HG03060 (cell line): ENCODE measurements around the gene COL16A1.

Source experiments
- ATAC-seq: cut with Tn5 transposase; IDR thresholded peaks from one replicate; pipeline ENCODE4 v1.9.1; 2021; ENCODE audit warnings: low read depth, moderate number of reproducible peaks; ENCODE audit not compliant: unreplicated experiment

COL16A1 gene

DNA sequence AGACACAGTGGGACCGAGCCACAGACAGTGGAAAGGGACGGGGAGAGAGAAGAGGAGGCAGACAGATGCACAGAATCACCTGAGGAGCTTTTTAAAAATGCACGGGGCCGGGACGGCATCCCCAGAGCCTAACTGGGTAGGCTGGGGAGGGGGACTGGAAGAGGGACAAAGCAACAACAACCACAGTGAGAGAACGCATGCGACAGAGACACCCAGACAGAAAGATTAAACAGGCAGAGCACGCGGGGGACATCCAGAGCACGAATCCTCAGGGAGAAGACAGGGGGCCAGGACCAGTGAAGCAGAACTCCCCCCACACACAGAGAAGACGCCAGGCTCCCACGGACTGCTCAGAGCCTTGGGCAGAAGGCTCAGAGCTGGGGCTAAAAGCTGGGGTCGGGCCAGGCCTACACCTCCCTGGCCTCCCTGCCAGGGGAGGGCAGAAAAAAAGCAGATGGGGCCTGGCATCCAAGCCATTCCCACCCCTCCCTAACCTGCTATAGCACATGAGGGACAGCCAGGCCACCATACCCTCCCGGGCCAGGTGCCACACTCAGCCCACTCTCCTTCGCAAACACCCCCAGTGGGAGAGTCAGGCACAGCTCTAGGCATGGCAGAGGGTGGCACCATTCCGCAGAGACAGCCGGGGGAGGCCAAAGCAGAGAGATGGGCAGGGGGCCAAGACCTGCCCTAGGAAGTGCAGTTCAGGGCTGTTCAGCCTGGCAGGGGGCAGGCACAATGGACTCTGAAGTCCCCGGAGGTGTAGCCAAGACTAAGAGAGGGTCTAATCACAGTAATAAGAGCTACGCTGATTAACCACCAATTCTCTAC is 29.8 kb upstream of the COL16A1 start:
- no peak for ATAC-seq

DNA sequence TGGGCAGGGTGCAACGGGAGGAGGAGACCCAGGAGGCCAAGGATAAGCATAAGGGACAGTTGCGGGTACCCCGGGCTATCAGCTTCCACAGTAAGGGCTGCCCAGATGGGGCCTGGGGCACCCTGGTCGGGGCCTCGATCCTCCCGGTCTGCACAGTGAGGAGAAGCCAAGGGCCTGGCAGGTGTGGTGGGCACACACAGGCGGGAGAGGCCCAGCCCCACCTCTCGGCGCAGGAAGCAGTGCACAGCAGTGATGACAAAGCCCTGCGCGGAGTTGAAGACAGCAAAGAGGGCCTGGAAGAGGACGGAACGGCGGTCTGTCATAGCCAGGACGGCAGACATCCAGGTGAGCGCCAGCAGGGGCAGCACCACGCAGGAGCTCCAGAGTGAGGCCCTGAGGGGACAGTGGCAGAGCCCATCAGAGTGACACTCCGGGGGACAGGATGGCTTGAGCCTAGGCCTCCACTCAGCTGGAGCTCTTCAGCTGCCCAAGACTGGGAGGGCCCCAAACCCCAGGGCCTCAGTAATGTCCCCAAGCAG is 29.0 kb upstream of the COL16A1 start:
- ATAC-seq = no peak

- no peak for ATAC-seq
These were observed 28.5 kb upstream of the COL16A1 start for GRCh38 chr1:31732343-31732742.

- no peak for ATAC-seq
These were observed 27.3 kb upstream of the COL16A1 start for GRCh38 chr1:31731049-31731565.

GRCh38 chr1:31730336-31731048 is 26.7 kb upstream of the COL16A1 start:
- ATAC-seq = no peak

DNA sequence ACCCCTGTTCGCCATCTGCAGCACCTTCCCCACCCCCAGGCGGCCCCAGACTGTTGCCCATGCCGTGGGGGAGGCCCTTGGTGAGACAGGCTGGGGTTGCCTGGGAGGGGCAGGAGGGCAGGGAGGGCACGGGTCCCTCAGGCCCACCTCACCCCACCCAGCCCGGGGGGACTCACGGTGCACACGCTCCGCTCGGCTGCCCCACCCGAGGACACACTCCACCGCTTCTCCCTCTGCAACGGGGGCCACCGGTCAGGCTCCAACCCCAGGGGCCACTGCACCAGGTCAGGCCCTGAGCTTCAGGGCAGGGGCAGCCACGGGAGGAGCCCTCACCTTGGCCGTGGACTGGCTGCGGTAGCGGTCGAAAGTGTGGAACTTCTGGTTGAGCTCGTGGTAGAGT is 24.0 kb upstream of the COL16A1 start:
- no peak for ATAC-seq

GRCh38 chr1:31727195-31727594 is 23.4 kb upstream of the COL16A1 start:
- no peak for ATAC-seq

DNA sequence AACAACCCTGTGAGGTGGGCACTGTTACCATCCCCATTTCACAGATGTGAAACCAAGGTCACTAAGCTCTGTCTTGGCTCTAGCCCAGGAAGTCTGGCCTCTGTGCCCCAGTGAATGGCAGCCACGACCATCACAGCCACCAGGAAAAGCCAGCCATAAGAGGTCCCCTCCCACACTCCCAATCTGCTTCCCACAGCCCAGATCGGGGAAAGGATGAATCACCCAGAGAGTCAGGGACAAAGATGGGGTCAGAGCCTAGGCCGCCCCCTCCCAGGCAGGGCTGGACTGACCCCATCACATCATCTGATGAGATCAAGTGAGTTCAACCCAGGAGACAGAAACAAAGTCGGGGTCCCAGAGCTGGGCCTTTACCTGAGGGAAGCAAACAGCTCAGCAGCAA is 22.9 kb upstream of the COL16A1 start:
- no peak for ATAC-seq

DNA sequence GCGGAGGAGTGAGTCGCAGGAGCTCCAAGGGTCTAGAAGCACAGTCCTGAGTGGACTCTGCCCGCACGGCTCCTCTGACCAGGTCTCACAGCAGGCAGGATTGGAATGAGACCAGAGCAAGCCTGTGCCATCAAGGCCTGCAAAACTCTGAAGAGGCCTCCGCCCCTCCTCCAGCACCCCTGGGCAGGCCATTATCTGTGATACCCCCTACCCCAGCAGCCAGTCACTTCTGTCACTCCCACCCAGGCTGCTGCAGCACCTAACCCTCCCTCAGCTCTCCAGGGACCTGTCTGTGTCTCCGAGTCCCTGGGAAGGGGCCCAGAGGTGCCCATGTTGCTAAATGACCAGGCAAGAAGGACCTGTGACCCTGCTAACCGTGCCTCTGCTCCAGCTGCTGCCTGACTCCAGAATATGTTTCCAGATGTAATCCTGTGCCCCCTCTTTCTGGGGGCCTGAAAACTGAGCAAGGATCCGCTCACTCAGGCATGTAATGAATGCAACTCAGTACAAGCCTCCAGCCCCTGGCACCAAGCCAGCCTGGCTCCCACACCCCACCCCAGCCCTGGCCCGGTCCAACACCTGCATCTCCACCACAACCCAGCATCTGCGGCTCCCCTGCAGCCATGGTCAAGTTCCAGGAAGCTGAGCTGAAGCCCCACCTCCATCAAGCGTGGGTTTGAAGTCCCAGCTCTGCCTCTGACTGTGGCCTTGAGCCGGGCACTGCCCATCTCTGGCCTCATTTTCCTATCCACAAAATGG is 22.1 kb upstream of the COL16A1 start:
- ATAC-seq = no peak

DNA sequence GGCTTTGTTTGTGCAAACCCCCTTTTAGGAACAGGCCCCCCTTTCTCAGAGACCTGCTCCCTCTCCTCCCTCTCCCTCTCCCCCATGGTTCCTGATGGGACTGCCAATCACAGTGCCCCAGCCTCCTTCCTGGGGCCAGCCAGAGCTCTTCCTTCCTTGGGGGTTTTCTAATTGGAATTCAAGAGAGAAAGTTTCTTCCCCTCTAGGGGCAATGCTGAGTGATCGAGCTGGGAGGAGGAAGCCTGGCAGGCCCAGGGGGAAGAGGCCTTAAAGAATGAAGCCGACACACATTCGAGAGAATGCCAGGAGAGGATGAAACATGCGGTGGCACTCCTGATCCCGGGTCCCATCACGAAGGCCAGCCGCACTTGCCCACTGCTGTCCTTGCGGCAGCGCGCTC is 21.3 kb upstream of the COL16A1 start:
- ATAC-seq = no peak

DNA sequence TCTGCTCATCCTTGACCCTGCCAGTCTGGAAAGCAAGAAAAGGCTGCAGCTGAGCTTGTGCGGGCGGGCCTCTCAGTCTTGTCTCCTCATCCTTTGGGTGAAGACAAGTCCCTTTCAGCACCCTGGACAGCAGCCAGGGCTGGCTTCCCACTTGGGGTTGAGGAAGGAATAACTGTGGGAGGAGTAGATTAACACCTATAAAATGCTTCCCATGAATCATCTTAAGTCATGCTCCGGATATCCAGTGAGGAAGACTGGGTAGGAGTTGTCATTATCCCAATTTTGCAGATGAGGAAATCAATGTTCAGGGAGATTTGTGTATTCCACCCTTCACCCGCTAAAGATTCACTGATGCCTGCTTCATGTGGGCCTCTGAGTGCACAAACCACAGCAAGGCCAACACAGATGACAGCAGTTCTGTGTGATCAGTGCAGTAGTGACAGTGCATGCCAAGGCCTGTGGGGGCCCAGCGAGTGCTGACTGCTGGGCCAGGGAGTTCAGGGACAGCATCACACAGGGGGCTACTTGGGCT is 20.1 kb upstream of the COL16A1 start:
- ATAC-seq = no peak

DNA sequence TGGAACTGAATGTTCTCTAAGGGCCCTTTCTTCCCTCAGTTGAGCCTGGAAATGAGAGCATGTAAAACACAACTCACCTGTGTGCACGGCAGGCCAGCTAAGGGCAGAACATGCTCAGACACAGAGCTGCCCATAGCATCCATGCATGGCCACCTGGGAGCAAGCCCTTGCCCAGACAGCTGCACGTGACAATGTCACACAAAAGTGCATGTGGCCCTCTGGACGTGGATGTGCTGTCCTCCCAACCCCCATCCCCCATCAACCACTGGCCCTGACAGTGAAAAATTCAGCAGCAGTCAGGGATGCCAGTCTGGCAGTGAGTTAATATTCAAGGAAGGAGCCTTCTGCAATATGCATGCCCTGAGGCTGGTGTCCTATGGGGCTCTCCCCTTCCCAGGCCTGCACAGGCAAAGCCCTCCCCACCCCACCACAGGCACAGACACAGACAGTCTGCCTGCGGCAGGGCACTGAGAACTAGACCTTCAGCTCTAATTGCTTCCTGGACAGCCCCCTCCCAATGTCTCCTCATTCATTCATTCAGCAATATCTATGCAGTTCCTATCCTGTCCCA is 14.6 kb upstream of the COL16A1 start:
- ATAC-seq = no peak

- no peak for ATAC-seq
These were observed 13.5 kb upstream of the COL16A1 start for GRCh38 chr1:31717341-31717740.

GRCh38 chr1:31715873-31716220 is 12.0 kb upstream of the COL16A1 start:
- ATAC-seq = no peak

DNA sequence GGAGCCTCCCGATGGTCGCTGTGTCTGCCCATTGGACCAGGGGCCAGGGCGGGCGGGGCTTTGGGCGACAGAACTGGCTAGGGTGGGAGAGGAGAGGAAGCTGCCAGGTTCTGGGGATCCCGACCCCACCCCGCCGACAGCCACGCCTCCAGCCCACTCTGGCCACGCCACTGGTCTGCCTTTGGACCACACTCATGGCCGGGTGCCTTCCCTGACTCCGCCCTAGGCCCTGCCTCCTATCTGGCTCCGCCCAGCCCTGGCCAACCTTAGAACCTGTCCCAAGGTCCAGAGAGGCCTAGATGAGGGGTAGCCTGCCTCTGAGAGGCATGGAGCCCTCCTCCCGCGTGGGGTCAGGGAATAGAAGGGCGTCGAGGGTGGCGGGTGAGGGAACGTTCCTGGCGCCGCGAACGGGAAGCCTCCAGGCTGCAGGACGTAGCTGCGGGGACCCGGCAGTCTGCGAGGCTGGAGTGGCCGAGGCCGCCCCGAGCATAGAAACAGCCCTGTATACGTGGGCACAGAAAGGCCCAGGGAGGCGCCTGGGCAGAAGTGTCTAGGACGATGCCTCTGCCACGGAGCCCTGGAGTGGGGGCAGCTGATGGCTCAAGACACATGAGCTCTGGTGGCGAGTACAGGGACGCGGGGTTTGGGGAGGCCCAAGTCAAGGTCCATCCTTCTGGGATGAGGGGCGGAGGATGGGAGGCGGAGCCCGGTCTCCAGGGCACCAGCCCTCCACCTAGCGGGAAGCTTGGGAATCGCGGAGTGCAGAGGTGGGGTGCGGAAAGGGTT is 11.5 kb upstream of the COL16A1 start:
- no peak for ATAC-seq

GRCh38 chr1:31714442-31715086 is 10.7 kb upstream of the COL16A1 start:
- no peak for ATAC-seq

DNA sequence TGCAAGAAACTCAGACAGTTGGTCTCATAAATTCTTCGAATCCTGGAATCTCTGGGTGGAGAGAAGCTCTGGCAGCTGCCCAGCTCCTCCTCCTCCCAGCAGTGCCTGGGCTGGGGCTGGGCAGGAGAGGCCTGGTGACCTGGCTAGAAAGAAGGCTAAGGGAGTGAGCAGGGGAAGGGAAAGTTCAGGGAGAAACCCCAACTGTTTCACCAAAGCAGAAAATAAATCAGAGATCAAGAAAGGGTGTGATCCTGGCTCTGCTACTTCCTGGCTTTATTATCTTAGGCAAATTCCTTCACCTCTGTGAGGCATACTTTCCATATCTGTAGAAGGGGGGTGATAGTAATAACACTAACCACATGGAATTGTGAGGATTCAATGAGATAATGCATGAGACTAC is 8.8 kb upstream of the COL16A1 start:
- no peak for ATAC-seq

DNA sequence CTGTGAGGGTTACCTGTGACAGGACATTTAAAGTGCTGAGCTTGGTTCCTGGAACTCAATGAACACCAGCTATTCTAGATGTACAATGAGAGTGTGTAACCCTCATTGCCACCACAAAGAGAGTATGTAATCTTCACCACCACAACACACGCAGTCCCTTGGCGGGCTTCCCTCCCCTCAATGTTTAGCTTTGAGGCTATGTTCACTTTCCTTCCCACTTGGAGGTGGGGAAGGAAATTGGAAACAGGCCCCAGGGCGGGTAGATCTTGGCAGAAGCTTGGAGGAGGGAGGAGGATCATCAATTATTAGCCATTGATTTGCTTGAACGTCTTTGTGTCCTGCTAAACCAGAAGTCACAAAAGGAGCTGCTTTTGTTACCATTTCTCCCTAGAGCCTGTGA is 8.3 kb upstream of the COL16A1 start:
- ATAC-seq = no peak

GRCh38 chr1:31708324-31708723 is 4.5 kb upstream of the COL16A1 start:
- no peak for ATAC-seq
